GM18517 (cell line): ENCODE data around the gene TMEM52.

Experiments
- ATAC-seq: cut with Tn5 transposase; IDR thresholded peaks from one replicate; pipeline ENCODE4 v1.9.1; 2021; ENCODE audit warnings: mild to moderate bottlenecking, moderate library complexity; ENCODE audit not compliant: unreplicated experiment

The TMEM52 gene

GRCh38 chr1:1916851-1917251, 2.2 kb downstream of the TMEM52 start:
- ATAC-seq, result no peak

DNA sequence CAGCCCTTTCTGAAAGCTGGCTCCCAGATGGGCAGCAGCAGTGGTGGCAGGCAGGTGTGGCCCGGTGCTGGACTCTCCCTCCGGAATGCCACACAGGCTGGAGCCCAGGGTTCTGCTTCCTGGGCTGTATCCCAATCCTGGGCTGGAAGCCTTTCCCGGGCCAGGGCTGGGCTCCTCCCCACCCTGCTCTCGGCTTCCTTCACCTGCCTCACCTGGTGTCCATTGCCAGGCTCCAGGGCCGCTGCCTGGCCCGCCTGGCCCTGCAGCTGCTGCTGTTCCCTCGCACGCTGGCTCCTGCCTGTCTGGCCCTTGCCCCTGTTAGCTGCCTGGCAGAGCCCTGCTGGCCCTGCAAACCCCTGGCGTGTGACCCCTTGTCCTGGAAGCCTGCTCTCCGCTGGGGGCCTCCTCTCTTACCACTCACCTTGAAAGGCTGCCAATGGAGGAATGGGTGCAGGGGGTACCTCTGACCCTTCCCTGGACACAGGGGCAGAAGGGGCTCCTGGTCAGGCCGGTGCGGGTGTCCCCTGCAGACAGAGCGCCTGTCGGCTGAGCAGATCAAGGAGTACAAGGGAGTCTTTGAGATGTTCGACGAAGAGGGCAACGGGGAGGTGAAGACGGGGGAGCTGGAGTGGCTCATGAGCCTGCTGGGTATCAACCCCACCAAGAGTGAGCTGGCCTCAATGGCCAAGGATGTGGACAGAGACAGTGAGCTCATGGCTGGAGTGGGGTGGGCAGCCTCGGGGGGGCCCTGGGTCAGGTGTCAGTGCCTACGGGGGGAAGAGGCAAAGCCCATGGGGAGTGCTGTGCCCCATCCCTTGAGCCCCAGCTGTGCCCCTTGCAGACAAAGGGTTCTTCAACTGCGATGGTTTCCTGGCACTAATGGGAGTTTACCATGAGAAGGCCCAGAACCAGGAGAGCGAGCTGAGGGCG, 2.9 kb downstream of the TMEM52 start:
- ATAC-seq, result no peak

GRCh38 chr1:1914971-1915692, 3.9 kb downstream of the TMEM52 start, which contains the start of gene CALML6:
TSS of gene CALML6 (plus strand) at chr1:1915260. CDS start at chr1:1915281, 21 bp downstream.
- no peak for ATAC-seq

GRCh38 chr1:1914101-1914970, 4.7 kb downstream of the TMEM52 start:
- no peak for ATAC-seq

DNA sequence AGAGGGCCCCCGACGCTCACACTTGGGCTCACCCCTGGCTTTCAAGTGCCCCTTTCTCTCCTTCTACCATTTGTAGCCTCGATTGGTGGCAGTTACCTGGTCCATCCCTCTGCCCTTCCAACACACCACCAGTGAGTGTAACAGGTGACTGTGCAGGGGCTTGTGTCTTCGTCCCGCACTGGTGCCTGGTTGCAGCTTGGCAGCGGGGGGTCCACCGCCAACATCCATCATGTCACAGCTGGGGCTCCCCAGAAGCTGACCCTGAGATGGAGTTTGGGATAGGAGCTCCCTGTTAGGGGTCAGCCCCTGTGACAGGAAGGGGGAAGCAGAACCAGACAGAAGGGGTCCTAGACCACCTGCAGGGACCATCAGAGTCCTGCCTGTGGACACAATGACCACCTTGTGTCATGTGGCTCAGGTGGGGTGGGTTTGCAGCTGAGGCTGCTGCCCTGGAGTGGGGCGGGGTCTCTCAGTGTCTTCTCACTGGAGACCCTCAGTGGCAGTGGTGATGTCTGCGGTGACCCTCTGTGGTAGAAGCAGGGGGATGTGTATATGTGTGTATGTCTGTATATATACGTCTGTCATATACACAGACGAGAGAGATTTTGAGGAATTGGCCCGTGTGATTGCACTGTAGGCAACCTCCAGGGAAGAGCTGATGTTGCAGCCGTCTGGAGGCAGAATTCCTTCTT, 7.6 kb downstream of the TMEM52 start:
- no peak for ATAC-seq

- ATAC-seq, result no peak
These were observed 8.3 kb downstream of the TMEM52 start for GRCh38 chr1:1910651-1911331.

GRCh38 chr1:1910033-1910465, 9.0 kb downstream of the TMEM52 start:
- no peak for ATAC-seq

- ATAC-seq, result no peak
These were observed 10.6 kb downstream of the TMEM52 start for GRCh38 chr1:1908506-1908791.

DNA sequence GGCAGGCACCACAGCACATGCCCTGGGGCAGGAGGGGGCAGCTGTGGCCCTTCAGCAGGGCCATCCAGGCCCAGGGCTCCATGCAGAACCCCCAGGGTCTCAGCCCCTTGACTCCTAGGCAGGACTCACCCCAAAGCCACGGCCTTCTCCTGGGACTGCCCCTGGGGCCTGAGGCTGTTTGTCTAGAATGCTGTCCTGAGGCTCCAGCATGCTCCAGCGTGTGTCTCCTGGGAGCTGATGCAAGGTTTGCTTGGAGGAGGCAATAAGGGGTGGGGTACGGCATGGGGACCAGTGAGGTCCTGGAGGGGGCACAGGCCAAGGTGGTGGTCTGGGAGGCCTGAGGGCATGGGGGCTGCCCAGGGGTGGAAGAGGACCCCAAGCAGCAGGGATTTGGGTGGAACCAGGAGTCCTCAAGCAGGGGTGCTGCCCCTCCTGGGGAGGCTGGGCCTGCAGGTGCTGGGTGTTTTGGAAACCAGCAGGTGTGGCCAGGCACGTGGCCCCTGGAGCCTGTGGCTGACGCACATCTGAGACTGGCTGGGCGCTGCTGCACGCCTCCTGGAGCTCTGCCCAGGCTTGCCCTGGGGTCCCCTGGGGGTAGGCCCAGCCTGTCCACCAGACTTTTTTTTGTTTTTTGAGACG, 11.9 kb downstream of the TMEM52 start:
- no peak for ATAC-seq

- no peak for ATAC-seq
These were observed 12.6 kb downstream of the TMEM52 start for GRCh38 chr1:1906185-1907097.

- no peak for ATAC-seq
These were observed 15.9 kb downstream of the TMEM52 start for GRCh38 chr1:1903224-1903623.

- no peak for ATAC-seq
These were observed 17.3 kb downstream of the TMEM52 start for GRCh38 chr1:1901641-1902294.

- no peak for ATAC-seq
These were observed 18.0 kb downstream of the TMEM52 start for GRCh38 chr1:1900883-1901640.

GRCh38 chr1:1899967-1900327, 19.1 kb downstream of the TMEM52 start:
- ATAC-seq, result no peak

GRCh38 chr1:1899266-1899966, 19.7 kb downstream of the TMEM52 start:
- ATAC-seq, result no peak

DNA sequence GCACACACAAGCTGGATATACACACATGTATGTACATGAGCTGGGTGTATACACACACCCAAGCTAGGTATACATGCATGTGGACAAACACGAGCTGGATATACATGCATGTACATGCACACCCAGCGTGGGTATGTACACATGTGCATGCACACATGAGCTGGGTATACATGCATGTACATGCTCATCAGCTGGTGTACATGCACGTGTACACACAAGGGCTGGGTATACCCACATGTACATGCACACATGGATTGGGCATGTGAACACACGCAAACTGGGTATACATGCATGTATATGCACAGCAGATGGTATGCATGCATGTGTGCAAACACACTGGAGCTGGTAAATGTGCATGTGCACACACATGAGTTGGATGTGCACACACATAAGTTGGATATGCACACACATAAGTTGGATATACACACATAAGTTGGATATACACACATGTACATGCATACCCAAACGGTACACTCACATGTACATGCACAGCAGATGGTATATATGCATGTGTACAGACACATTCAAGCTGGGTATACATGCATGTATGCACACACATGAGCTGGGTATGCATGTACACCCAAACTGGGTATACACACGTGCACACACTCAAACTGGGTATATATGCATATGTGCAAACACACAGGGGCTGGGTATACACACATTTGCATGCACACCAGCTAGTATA, 20.7 kb downstream of the TMEM52 start:
- no peak for ATAC-seq
